HG02763 (cell line): ENCODE data around the gene CALB2.
"Not testable (repeated sequence)": the region's sequence is repeated elsewhere in the genome, so short reads cannot be mapped to it uniquely, and the experiment has no call there.

ENCODE experiments used
- ATAC-seq: cut with Tn5 transposase; IDR thresholded peaks from one replicate; pipeline ENCODE4 v1.9.1; 2021; ENCODE audit warnings: mild to moderate bottlenecking, moderate library complexity; ENCODE audit not compliant: unreplicated experiment

CALB2 gene

DNA sequence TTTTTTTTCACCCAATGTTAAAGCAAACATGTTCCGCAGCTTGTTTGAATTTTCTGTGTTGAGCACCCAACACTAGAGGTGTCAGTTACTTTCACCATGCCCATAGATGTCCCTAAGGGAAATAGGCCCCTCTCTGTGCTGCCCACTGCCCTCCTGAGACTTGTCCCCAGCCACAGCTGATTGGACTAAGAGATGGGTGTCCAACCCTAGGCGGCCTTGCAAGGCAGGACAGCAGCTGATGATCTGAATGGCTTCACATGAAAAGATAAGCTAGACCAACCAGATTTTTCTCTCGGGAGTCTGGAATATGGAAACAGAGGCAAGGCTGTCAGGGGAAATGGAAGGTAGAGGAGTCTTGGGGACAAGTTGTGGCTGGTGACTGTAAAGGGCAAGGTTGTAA is 6.1 kb upstream of the CALB2 start:
- ATAC-seq = no peak

DNA sequence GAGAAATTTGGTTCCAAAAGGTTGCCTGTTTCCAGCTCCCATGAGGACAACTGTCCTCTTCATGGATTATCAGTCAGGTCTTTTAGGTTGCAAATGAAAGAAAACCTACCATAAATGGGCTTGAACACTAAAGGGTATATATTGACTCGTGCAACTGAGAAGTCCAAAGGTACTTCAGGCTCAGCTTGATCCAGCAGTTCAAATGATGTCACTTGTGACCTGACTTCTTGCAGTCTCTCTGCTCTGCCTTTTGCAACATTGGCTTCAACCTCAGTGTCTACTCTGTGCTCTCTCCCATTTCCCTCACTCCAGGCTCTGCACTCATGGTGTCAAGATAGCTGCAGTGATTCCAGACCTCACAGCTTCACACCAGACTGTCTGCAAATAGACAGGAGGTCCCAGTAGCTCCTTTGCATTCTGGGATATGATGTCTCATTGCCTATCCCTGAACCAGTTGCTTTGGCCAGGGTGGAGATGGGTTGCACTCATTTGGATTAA is 5.5 kb upstream of the CALB2 start:
- ATAC-seq = no peak

DNA sequence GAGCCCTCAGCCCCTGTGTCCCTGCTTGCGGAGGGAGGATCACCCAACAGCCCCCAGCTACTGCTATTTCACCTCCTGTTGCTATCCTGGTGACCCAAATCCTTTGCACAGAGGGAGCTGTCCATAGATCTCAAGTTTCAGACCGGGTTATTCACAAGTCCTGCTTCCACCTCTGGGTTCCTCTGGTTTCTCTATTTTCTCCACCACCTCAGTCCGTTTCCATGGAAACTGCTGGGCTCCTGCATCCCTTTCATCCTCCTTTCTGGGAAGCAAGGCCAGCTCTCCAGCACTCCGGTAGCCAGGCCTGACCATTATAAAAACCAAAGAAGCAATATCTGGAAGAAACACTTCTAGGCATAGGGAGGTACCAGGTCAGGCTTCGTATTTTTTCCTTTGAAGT is 4.8 kb upstream of the CALB2 start:
- no peak for ATAC-seq

DNA sequence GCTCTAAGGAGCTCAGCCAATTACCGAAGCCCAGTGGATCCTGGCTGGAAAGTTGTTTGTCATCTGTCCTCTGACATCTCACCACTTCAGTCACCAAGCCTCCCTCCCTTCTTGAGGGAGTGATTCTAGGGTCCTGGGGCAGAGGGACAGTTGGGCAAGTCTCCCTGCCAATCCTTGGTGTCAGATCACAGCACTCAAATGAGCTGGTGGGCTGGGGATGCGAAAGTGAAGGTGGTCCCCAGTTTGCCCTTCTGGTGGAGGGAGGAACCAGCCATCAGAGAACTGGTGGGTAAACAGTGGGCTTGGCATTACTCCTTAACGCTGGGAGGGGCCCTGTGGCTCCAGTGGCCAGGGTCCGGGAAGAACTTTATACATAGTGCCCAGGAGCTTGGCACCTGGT is 4.4 kb upstream of the CALB2 start:
- no peak for ATAC-seq

DNA sequence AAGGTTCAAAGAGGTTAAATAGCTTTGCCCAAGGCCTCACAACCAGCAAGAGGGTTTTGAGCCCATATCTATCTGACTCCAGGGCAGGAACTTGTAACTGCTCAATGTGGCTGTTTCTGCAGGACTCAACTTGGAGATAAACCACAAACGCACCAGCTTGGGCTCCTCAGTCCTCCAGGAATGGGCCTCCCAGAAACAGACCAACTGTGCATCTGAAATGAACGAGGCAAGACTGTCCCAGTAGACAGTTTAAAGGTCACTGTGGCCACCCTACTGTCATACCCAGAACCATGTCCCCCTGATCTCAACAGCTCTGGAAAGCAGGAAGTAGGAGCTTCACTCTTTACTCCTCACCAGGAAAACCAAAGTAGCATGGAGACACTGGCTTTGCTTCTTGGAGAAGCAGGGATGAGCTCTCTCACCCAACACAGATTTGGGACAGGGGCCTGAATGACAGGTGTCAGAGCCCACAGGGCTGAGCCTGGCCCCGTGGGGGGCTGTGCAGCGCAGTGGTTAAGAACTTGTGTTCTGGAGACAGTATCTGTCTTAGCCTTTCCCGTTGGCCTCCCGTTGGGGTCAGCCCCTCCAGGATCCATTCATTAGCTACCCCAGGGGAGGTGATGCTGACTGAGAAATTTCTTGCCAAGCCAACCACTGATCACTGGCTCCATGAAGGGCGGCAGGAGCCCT is 2.3 kb upstream of the CALB2 start:
- no peak for ATAC-seq

DNA sequence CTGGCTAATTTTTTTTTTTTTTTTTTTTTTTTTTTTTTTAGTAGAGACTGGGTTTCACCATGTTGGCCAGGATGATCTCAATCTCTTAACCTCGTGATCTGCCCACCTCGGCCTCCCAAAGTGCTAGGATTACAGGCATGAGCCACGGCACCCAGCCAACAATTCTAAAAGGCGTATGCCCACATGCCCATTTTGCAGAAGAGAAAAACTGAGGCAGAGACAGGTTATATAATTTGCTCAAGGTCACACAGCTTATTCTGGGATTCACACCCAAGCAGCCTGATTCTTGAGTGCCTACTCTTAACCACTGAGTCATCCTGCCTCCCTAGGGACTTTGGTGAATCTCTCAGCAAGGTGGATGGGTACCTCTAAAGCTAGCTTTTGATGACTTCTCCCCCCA is 1.6 kb upstream of the CALB2 start:
- ATAC-seq = not testable (repeated sequence)

DNA sequence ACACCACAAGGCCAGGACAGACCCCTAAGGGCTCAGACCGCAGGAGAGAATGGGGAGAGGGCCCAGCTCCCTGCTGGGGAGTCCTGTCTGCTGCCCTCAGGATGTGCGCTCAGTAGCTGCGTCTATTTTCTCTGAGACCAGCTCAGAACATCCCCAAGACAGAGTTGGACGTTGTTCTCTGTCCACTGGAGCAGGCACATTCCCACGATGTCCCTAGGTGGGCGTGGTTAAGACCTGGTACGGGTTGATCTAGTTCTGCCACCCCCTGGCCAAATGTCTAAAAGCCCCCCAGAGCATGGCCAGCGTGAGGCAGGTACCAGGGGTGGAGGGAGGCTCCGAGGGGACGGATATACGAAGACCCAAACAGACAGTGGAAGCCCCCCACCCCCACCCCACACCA is 842 bp upstream of the CALB2 start:
- ATAC-seq = no peak

DNA sequence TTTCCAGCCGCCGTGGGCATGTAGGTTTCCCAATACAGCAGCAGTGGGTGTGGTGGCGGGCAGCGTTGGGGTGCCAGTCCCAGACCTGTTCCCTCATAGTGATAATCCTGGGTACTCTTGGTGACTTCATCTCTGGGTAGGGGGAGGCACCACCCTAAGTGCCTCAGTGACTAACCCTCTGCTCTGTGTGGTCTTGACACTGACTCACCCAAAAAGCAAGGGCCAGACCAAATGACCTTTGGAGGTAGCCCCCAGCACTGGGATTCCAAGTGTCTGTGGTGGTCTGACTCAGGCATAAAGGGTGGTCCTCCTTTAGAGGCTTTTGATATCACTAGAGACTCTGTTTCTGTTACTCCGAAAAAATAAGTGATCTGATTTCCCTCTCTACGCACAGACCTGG is 908 bp downstream of the CALB2 start:
- ATAC-seq = no peak

DNA sequence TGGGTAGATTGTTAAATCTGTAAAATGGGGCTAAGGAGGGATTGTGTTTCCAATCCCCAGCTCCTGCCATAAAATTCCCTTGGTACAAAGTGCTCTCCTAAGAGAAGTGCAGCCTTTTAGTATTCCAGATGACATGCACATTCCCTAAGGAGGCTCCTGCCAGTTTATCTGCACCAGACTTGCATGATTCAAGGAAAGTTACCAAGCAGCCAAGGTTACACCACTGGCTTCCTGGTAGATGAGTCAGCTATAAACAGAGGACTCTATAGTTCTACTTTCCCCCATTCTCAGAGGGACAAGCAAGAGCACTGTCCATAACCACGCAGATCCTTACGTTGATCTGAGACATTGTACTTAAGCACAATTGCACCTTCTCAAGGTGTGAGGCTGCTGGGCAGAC is 1.9 kb downstream of the CALB2 start:
- ATAC-seq = no peak

DNA sequence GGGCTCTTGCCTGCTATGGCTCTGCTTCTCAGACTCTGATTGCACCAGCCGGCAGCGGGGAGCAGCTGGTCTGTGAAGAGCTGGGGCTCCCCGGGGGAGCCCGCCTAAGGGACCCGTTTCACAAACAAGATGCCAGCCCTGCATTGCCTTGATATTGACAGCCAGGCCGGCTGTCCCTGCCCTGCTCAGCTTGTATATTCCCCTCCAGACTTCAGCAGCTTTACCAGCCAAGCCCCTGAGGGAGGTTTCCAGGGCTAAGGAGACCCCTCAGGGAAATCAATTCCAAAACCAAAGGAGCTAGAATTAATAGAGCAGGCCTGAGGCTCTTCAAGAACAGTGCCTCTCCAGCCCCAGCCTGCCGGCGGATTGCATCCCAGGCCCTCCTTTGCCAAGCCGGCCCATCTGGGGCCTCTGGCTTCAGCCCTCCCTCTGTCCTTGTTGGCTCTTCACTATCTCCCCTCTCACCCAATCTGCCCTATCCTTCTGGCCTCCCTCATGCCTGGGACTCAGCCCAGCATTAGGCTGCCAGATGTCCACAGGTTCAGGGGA is 5.7 kb downstream of the CALB2 start:
- ATAC-seq = no peak

DNA sequence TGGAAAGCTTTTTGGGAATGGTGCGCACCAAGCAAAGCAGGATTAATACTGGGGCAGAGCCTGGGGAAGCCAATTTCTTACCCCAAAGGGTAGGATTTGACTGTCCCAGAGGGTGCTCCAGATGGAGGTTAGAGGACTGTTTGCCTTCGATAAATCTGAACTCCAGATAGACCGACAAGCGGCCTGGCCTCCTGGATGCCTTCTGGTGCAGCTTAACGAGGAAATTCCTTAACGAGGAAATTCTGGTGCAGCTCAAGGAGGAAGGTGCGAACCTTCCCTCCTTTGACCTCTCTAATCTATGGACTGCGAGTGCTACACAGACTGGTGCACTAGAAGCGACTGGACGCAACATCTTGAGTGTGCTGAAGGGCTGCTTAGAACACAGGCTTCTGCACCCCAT is 6.5 kb downstream of the CALB2 start:
- ATAC-seq = no peak

DNA sequence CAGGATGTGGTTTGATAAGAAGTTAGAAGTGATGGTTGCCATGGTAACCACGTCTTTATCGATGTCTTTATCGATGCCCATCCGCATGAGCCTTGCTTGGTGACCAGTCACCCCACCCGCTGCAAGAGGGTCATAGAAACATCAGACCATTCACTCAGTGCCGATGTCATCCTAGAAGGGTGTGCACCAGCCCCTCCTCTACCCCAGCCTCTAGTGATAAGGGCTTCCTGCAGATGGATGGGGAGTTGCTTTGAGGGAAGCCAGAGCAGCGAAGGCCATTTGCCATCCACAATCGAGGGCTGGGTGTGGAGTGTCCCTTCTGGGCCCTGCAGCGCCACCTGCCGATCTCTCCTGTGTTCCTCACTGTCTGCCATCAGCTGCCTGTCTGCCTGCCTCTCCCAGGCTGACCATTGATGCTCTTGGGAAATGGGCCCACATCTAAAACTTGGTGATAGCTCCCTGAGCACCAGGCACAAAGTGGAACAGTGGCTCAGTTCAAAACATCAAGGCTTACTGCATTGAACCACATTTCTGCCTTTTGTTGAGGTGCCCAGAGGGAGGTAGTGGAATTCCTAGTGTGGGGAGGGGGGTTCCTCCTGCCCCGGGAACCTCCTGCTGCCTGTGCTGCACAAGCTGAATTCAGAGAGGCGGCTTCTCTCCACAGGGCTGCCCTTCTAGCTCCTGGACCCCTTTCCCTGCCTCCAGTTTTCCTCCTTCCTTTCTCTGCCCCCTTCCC is 8.9 kb downstream of the CALB2 start:
- no peak for ATAC-seq

DNA sequence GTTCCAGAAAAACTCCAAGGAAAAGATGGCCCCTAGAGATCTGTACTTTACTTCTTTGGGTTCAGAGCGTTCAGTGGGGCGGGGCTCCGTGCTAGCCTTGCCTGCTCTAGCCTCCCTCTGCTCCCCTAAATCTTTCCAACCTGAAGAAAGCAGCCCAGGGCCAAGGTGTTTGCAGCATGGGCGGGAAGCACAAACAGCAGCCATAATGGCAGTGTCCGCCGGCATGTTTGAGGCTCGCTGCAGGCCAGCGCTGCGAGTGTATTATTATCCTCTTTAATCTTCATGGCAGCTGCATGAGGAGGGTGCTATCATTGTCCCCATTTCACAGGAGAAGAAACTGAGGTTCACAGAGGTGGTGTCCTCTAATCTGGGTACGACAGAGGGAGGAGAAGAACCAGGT is 10.4 kb downstream of the CALB2 start:
- ATAC-seq = no peak

DNA sequence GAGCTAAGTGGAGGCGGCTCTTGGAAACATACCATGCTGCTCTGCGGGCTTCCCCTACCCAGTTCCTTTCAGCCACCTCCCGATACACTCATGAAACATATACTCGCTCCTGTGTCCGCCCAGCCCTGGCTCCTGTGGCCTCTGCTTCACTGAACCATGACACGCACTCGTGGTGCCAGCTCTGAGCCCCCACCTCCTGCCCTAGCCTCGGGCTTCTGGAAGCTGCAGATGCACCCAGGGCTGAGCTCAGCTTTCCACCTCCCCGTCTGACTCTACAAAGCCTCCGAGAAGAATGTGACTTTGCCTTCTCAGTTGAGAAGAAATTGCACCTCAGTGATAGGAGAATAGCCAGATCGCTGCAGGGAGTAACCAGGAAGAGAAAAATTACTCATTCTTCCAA is 11.0 kb downstream of the CALB2 start:
- no peak for ATAC-seq

DNA sequence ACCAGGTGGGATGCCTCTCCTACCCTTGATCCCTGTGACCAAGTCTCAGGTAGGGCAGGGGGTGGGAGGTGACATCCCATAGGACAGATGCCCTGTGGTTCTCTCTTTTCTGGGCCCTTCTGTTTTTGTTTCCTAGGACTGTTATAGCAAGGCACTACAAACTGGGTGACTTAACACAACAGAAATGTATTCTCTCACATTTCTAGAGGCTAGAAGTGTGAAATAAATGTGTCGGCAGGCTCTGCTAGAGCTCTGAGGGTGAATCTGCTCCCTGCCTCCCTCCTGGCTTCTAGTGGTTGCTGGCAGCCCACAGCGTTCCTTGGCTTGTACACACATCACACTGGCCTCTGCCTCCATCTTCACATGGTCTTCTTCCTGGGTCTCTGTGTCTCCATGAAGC is 12.7 kb downstream of the CALB2 start:
- ATAC-seq = no peak

DNA sequence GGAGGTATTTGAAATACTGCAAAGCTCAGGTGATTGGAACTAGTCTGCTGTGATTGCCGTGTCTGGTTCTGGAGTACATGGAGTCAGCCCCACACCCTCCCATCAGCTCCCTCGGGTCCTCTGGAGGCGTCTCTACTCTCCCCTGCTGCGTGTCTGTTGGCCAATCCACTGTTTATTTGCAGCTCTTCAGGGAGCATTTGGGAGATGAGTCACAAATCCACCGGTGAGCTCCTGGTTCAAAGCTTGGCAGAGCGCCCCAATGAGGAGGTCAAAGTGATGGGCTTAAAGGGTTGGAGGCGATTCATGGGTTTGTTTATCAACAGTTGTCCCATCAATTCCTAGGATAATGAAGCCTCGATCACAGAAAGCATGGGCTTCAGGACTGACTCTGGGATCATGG is 14.6 kb downstream of the CALB2 start:
- no peak for ATAC-seq

DNA sequence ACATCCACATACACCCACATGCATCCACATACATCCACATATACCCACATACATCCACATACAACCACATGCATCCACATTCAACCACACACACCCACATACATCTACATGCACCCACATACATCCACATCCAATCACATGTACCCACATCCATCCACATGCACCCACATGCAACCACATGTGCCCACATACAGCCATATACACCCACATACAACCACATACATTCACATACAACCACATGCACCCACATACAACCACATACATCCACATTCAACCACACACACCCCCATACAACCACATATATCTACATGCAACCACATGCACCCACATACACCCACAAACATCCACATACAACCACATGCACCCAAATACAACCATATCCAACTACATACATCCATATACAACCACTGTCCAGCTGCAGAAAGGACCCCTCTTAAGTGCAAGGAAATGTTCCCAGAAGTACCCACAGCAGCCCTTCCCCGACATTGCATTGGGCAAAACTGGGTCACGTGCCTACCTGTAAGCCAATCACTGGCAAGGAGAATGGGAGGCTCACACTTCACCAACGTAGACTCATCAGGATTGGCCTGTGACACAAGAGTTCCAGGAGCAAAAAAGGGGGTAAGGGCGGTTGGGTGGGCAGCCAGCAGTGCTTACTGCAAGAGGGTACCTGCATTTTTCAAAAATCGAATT is 18.1 kb downstream of the CALB2 start:
- no peak for ATAC-seq

DNA sequence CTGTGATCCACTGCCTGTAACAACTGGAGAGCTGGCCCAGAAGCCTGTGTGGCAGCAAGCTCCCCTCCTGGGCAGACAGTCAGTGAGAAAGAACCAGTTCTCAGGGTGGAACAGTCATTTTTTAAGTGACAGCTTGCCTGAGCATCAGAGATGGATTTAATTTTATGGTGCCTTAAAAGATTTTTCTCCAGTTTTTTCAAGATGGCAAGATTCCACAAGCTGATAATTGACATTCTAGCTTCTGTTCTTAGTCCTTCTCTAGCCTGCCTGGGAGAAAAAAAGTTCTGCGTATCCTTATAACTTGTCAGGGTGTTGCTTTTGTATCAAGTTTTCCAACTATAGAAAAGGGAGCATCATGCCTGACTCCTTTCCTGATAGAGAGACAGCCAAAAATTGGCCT is 21.2 kb downstream of the CALB2 start:
- no peak for ATAC-seq

DNA sequence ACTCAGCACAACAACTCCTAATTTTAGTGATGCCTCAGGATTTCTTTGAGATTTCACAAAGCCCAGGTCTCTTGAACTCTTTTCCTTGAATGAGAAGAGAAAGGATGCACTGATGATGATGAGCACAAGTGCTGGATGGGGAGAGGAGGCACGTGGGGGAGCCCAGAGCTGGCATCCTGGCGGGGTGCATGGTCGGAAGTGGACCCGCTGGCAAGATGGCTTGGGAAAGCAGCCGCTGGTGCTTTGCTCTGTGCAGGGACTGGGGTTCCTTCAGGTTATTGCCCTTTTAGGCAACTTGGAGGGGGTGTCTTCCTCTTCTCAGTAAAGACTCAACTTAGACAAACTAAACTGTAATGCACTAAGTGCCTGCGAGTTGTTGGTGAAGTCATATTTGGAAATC is 22.3 kb downstream of the CALB2 start:
- no peak for ATAC-seq

DNA sequence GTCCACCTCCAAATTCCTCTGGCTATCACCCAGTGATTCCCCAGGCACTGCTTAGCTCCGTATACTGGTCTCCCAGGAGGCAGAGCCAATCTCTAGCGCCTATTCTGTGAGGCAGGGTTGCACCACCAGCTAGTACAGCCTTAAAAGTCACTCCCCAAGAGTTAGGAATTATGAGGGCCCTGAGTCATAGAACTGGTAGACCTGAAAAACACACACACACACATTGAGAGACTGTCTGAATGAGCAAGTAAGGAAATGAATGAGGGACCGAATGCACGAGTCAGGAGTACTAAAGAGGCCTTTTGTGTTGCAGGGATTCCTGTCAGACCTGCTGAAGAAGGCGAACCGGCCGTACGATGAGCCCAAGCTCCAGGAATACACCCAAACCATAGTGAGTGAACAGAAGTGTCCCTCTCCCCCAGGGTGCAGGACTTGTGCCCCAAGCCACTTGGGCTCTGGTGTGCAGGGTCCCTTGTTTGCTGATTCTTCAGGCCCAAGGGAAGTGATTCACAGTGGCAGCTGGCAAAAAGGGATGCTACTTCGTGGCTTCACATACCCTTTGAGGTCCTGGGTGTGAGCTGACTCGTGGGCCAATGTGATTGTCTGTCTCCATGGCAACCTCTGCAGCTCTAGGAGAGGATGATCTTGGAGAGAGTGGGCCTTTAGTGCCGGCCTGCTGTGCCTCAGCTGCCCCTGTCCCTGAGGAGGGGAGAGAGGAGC is 24.7 kb downstream of the CALB2 start:
- no peak for ATAC-seq

DNA sequence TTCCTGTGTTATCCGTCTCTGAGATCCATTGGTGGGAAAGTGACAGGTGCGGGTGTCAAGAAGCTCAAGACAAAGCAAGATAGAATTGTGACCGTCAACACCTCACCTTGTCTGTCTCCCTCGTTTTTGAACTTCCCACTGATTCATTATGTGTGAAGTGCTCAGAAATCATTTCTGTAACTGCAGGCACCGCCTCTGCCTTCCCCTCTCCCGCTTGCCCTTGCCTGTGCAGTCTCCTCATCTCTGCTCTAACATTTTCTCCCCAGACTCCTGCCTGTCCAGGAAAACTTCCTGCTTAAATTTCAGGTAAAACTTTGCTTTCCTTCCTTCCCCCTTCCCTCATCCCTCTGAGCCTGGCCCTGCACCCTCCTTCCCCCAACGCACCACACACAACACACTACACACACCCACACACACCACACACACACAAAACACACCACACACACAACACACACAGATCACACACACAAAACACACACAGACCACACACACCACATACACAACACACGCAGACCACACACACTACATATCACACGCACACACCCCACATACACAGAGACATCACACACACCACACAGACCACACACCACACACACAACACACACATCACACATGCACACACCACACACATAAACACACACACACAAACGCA is 25.7 kb downstream of the CALB2 start:
- ATAC-seq = no peak
